Calu3 (cell line): ENCODE measurements around the gene TEDDM1. TPM values are rescaled to one million over a fixed set of nuclear protein-coding genes. Genes with fewer than 3 reads are reported as not detected.

Source experiments
- BruUV-seq: library from RNA; stranded (reverse); fragments of 400-500 nt; replicated peaks from 2 replicates; lab custom pipeline; 2021; lab: Mats Ljungman, UMichigan
- CTCF ChIA-PET: fragments of 300-600 bp; sonication (Branson Sonifier 250); formaldehyde crosslinking; loops from one replicate; lab custom pipeline; 2022; ENCODE audit warnings: antibody characterized with exemption; lab: Charles Lee
- DNase-seq: peaks from one replicate; pipeline ENCODE4 v3.0.0; 2022
- H3K27ac Mint-ChIP-seq: one replicate; pipeline ENCODE4 v1.8.0; 2022; ENCODE audit warnings: mixed read lengths; ENCODE audit not compliant: unreplicated experiment
- H3K27me3 Mint-ChIP-seq: one replicate; pipeline ENCODE4 v1.8.0; 2022; ENCODE audit warnings: mixed read lengths; ENCODE audit not compliant: unreplicated experiment
- H3K36me3 Mint-ChIP-seq: one replicate; pipeline ENCODE4 v1.8.0; 2022; ENCODE audit warnings: mild to moderate bottlenecking, moderate library complexity, mixed read lengths; ENCODE audit not compliant: insufficient read depth, unreplicated experiment
- H3K4me1 Mint-ChIP-seq: one replicate; pipeline ENCODE4 v1.8.0; 2022; ENCODE audit warnings: mild to moderate bottlenecking, low read depth, mixed read lengths; ENCODE audit not compliant: unreplicated experiment
- H3K4me3 Mint-ChIP-seq: one replicate; pipeline ENCODE4 v1.8.0; 2022; ENCODE audit warnings: mild to moderate bottlenecking, low read depth, moderate library complexity, mixed read lengths; ENCODE audit not compliant: unreplicated experiment
- H3K9me3 Mint-ChIP-seq: one replicate; pipeline ENCODE4 v1.8.0; 2022; ENCODE audit warnings: low read depth, mixed read lengths; ENCODE audit not compliant: unreplicated experiment
- CTCF ChIP-seq: fragments of 200-600 bp; IDR thresholded peaks from one replicate; pipeline ENCODE4 v1.8.0; 2022; ENCODE audit warnings: antibody characterized with exemption; ENCODE audit not compliant: unreplicated experiment
- intact Hi-C: fragments of 100-400 bp; cut with micrococcal nuclease; formaldehyde crosslinking; loops from one replicate; pipeline ENCODE4 v1.10.0; 2022; ENCODE audit not compliant: unreplicated experiment
- total RNA-seq: library from RNA; stranded (reverse); gene quantifications from 2 replicates; pipeline ENCODE4 v1.2.3, GENCODE V29; 2022

TEDDM1 gene
- total RNA-seq, 1 experiment from 2014 or later = not detected

- H3K4me1 Mint-ChIP-seq = no peaks in the 10 kb centered on the region
- no peak overlapping the region for H3K27ac Mint-ChIP-seq
- no peak overlapping the region for H3K4me3 Mint-ChIP-seq
- DNase-seq = no peak
- no peaks in the 10 kb centered on the region for H3K36me3 Mint-ChIP-seq
- peaks cover 7% of the 10 kb centered on the region for H3K9me3 Mint-ChIP-seq
- intact Hi-C loops = no loop called here
- no TSS peak for BruUV-seq
- H3K27me3 Mint-ChIP-seq = peaks cover 27% of the 10 kb centered on the region
- CTCF ChIA-PET = no interaction called here
- no peak for TF ChIP-seq CTCF
These were observed 7.3 kb upstream of the TEDDM1 start for GRCh38 chr1:182407724-182408123.

GRCh38 chr1:182406012-182406411 is 5.5 kb upstream of the TEDDM1 start:
- Mint-ChIP-seq H3K4me1 (no peaks in the 10 kb centered on the region), H3K27ac (no peak overlapping the region), H3K4me3 (no peak overlapping the region), H3K9me3 (peaks cover 7% of the 10 kb centered on the region), H3K27me3 (peaks cover 27% of the 10 kb centered on the region), H3K36me3 (no peaks in the 10 kb centered on the region)
- no peak for TF ChIP-seq CTCF
- intact Hi-C loops = no loop called here
- no peak for DNase-seq
- BruUV-seq = no TSS peak
- CTCF ChIA-PET = interaction anchor here (1.0 kb wide), 1 partner anchor 325 kb away, joined by 3 read pairs; no protein-coding TSS in a partner anchor

GRCh38 chr1:182405578-182405977 is 5.1 kb upstream of the TEDDM1 start:
- Mint-ChIP-seq H3K4me1 (no peaks in the 10 kb centered on the region), H3K9me3 (peaks cover 7% of the 10 kb centered on the region), H3K4me3 (no peak overlapping the region), H3K36me3 (no peaks in the 10 kb centered on the region), H3K27me3 (peaks cover 27% of the 10 kb centered on the region), H3K27ac (no peak overlapping the region)
- no peak for DNase-seq
- no peak for TF ChIP-seq CTCF
- no TSS peak for BruUV-seq
- CTCF ChIA-PET = interaction anchor here (1.0 kb wide), 1 partner anchor 325 kb away, joined by 3 read pairs; no protein-coding TSS in a partner anchor
- intact Hi-C loops = no loop called here

- no peak for DNase-seq
- Mint-ChIP-seq H3K4me3 (no peak overlapping the region), H3K27me3 (peaks cover 27% of the 10 kb centered on the region), H3K9me3 (peaks cover 7% of the 10 kb centered on the region), H3K36me3 (no peaks in the 10 kb centered on the region), H3K27ac (no peak overlapping the region), H3K4me1 (no peaks in the 10 kb centered on the region)
- CTCF ChIA-PET = interaction anchor here (1.0 kb wide), 2 partner anchors 262 to 324 kb away, joined by 3 to 7 read pairs; no protein-coding TSS in a partner anchor
- peak; percentile 31 for TF ChIP-seq CTCF
- BruUV-seq = no TSS peak
- intact Hi-C loops = no loop called here
These were observed 4.3 kb upstream of the TEDDM1 start for GRCh38 chr1:182404781-182405180.
